Fibroblast of mammary gland (primary cell): ENCODE data around the gene TNFRSF1B.

Source experiments
- DNase-seq: peaks from one replicate; pipeline ENCODE4 v3.0.0-alpha.2; 2010; ENCODE audit warnings: low read depth
- H3K4me3 ChIP-seq: 2 replicates; pipeline ENCODE4 v1.5.1; 2011; ENCODE audit warnings: low read depth, mild to moderate bottlenecking, low read length, moderate library complexity; ENCODE audit not compliant: control insufficient read depth
- TF ChIP-seq, protein P1 (sequence below): conservative IDR thresholded peaks from 2 replicates; pipeline ENCODE4 v1.5.1; 2011; ENCODE audit warnings: low read depth, low read length, inconsistent platforms; ENCODE audit not compliant: control insufficient read depth, insufficient read depth

The TNFRSF1B gene

DNA sequence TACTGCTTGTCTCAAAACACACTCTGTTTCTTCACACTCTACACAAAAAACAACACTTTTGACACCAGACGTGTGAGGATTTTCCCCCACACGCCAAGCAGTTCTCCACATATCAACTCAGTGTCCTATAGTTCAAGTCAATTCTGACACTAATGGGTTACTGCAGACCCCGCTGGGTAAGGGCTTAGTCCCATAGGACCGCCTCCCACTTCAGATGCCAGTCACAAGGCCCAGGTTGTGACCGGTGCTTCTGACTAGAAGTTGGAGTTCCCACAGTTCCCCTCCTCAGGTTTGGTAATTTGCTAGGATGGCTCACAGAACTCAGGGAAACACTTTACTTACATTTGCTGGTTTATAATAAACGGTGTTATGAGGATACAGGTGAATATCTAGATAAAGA, 83.0 kb downstream of the TNFRSF1B start:
- H3K4me3 ChIP-seq: no peak overlapping the region
- TF ChIP-seq, protein P1, sequence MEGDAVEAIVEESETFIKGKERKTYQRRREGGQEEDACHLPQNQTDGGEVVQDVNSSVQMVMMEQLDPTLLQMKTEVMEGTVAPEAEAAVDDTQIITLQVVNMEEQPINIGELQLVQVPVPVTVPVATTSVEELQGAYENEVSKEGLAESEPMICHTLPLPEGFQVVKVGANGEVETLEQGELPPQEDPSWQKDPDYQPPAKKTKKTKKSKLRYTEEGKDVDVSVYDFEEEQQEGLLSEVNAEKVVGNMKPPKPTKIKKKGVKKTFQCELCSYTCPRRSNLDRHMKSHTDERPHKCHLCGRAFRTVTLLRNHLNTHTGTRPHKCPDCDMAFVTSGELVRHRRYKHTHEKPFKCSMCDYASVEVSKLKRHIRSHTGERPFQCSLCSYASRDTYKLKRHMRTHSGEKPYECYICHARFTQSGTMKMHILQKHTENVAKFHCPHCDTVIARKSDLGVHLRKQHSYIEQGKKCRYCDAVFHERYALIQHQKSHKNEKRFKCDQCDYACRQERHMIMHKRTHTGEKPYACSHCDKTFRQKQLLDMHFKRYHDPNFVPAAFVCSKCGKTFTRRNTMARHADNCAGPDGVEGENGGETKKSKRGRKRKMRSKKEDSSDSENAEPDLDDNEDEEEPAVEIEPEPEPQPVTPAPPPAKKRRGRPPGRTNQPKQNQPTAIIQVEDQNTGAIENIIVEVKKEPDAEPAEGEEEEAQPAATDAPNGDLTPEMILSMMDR: no peak
- DNase-seq: no peak

DNA sequence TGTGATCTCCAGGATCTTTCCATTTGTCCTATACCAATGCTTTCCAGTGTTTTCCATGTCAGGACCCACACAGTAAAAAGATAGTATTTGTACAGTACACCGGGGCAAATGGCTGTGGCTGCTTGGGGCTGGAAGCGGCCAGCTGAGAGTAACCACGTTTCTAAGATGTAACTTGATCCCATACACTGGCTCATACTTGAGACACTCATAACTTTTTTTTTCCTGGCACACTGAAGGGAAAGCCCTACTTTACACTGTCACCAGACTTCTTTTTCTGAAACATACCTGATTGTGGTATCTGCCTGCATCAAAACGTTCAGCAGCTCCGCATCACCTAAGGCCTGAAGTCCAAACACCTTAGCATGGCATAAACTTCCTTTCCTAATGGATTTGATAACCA, 84.7 kb downstream of the TNFRSF1B start:
- TF ChIP-seq, protein P1: no peak
- no peak overlapping the region for H3K4me3 ChIP-seq
- peak; percentile 43 for DNase-seq

DNA sequence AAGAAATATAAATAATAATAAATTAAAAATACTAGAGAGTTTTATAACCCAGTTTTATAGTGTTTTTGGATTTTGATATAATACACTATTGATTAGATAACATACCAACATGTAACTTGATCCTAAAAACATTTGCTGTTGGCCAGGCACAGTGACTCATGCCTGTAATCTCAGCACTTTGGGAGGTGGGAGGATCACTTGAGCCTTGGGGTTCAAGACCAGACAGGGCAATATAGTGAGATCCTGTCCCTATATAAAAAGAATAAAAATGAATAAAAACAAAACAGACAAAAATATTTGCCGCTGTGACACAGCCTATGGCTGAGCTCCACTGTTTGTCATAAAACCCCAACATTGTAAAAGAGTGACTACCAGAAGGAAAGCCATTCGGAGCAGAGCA, 89.1 kb downstream of the TNFRSF1B start:
- TF ChIP-seq, protein P1: no peak
- H3K4me3 ChIP-seq: no peak overlapping the region
- peak; percentile 11 for DNase-seq

DNA sequence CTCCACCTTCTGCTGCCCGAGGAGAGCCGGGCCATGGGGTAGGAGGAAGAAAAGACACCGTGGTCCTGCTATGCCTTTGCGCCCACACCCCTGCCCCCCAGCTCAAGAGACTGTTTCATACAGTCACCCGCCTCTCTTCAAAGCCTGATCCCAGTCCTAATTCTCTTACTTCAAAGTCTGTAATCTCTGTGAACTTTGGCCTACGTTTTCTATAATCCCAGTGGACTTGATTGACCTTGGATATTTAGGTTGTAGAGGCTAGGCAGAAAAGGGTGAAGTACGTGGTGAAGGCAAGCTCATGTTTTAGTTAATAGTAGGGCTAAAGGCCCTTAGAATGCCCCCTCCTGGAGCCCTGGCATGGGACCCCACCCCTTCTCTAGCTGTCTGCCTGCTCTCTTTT, 91.5 kb downstream of the TNFRSF1B start:
- no peak for DNase-seq
- TF ChIP-seq, protein P1: no peak

More for the DNA sequence above, 91.5 kb downstream of the TNFRSF1B start:
- no peak overlapping the region for H3K4me3 ChIP-seq
